GM18508 (cell line): ENCODE data around the gene WWP2.
"Not testable (repeated sequence)": the region's sequence is repeated elsewhere in the genome, so short reads cannot be mapped to it uniquely, and the experiment has no call there.

ENCODE experiments used
- ATAC-seq: cut with Tn5 transposase; IDR thresholded peaks from one replicate; pipeline ENCODE4 v1.9.1; 2021; ENCODE audit warnings: moderate number of reproducible peaks; ENCODE audit not compliant: insufficient read depth, unreplicated experiment

The WWP2 gene

GRCh38 chr16:69968125-69968524 is 206.0 kb downstream of the WWP2 start:
- not testable (repeated sequence) for ATAC-seq

GRCh38 chr16:69969657-69970056 is 207.5 kb downstream of the WWP2 start:
- not testable (repeated sequence) for ATAC-seq

GRCh38 chr16:69972120-69972519 is 210.0 kb downstream of the WWP2 start:
- ATAC-seq = not testable (repeated sequence)

- ATAC-seq = not testable (repeated sequence)
Measured at GRCh38 chr16:69972935-69973334, 210.8 kb downstream of the WWP2 start.

GRCh38 chr16:69985196-69985595 is 223.1 kb downstream of the WWP2 start:
- ATAC-seq = not testable (repeated sequence)
